ENCODE measurements around the gene NAPEPLD.

NAPEPLD gene

DNA sequence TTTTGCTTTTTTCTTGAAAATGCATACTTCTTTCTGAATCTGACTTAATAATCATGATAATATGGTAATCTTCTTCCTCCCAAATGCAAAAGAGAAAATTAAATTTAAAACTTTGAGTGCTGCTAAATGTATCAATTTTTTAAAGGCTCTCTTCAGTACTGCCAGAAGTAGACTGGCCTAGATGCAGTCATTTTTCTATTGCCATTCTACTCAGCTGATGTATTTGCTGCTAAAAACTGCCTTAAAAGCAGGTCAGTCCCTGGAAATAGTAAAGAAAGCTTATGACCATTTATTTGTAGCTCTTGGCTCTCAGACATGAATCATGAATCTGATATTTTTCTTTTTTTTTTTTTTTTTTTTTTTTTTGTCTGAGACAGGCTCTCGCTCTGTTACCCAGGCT lies 28.5 kb downstream of the NAPEPLD start:
- no peak overlapping the region for H3K4me3 ChIP-seq (ENCODE audit: low read depth, low read length)
- peak; percentile 35 for DNase-seq (ENCODE audit: low read depth)
- no peak for TF ChIP-seq CTCF (conservative IDR thresholded peaks at IDR 0.05; ENCODE audit: low read depth, low read length)

GRCh38 chr7:103119791-103120291 lies 29.1 kb downstream of the NAPEPLD start:
- TF ChIP-seq CTCF (conservative IDR thresholded peaks at IDR 0.05; ENCODE audit: low read depth, low read length): no peak
- H3K4me3 ChIP-seq (ENCODE audit: low read depth, low read length): no peak overlapping the region
- DNase-seq (ENCODE audit: low read depth): no peak

GRCh38 chr7:103117465-103117864 lies 31.4 kb downstream of the NAPEPLD start:
- H3K4me3 ChIP-seq (ENCODE audit: low read depth, low read length): no peak overlapping the region
- TF ChIP-seq CTCF (conservative IDR thresholded peaks at IDR 0.05; ENCODE audit: low read depth, low read length): no peak
- no peak for DNase-seq (ENCODE audit: low read depth)

DNA sequence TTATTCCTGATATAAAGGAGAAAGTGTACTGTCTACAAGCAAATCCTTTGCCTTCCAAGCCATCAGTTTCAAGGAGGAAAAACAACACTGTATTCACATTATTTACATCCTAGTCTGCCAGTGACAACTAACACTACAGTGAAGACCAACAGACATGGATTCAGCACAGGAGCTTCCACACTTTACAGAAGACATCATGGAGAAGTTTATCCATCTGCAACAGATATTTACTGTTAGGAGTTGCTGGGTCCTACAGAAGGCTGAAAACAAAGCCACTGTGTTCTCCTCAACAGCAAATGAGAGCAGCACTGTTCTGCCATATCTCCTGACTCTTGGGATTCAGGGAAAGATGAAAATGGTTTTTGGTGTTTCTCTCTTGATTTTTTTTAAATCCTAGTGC lies 31.9 kb downstream of the NAPEPLD start:
- TF ChIP-seq CTCF (conservative IDR thresholded peaks at IDR 0.05; ENCODE audit: low read depth, low read length): no peak
- H3K4me3 ChIP-seq (ENCODE audit: low read depth, low read length): no peak overlapping the region
- DNase-seq (ENCODE audit: low read depth): no peak

- no peak for DNase-seq (ENCODE audit: low read depth)
- H3K4me3 ChIP-seq (ENCODE audit: low read depth, low read length): no peak overlapping the region
- TF ChIP-seq CTCF (conservative IDR thresholded peaks at IDR 0.05; ENCODE audit: low read depth, low read length): no peak
These were observed 32.4 kb downstream of the NAPEPLD start for GRCh38 chr7:103116511-103116910.

- TF ChIP-seq CTCF (conservative IDR thresholded peaks at IDR 0.05; ENCODE audit: low read depth, low read length): no peak
- H3K4me3 ChIP-seq (ENCODE audit: low read depth, low read length): no peak overlapping the region
- no peak for DNase-seq (ENCODE audit: low read depth)
These were observed 33.1 kb downstream of the NAPEPLD start for GRCh38 chr7:103115771-103116170.

- no peak for DNase-seq (ENCODE audit: low read depth)
- H3K4me3 ChIP-seq (ENCODE audit: low read depth, low read length): no peak overlapping the region
- TF ChIP-seq CTCF (conservative IDR thresholded peaks at IDR 0.05; ENCODE audit: low read depth, low read length): no peak
These were observed 34.3 kb downstream of the NAPEPLD start for GRCh38 chr7:103114576-103115008.
